SK-N-SH treated with all-trans-retinoic acid at 6 μM for 48 hours (cell line): Measurements from ENCODE around the gene ETV4.

Experiments used
- ARNTL ChIP-seq: fragments of 450-650 bp; formaldehyde crosslinking; IDR thresholded peaks from 2 replicates; pipeline ENCODE4 v1.5.0; 2020; ENCODE audit warnings: low read depth, mild to moderate bottlenecking, moderate library complexity, borderline replicate concordance
- BACH2 ChIP-seq: fragments of 250-450 bp; sonication (Bioruptor Pico); IDR thresholded peaks from 2 replicates; pipeline ENCODE4 v1.9.0; 2021; ENCODE audit warnings: mild to moderate bottlenecking, borderline replicate concordance
- GLIS3 ChIP-seq: fragments of 250-450 bp; sonication (Bioruptor Pico); IDR thresholded peaks from 2 replicates; pipeline ENCODE4 v1.5.0; 2020; ENCODE audit warnings: mild to moderate bottlenecking, moderate library complexity
- ISL1 ChIP-seq: fragments of 250-450 bp; sonication (Bioruptor Pico); IDR thresholded peaks from 2 replicates; pipeline ENCODE4 v2.1.2; 2022; ENCODE audit warnings: mild to moderate bottlenecking, moderate library complexity
- RARB ChIP-seq: fragments of 250-450 bp; sonication (Bioruptor Pico); IDR thresholded peaks from 2 replicates; pipeline ENCODE4 v1.8.0; 2021; ENCODE audit warnings: mild to moderate bottlenecking, moderate library complexity
- SNAI2 ChIP-seq: fragments of 250-450 bp; sonication (Bioruptor Pico); IDR thresholded peaks from 2 replicates; pipeline ENCODE4 v1.5.0; 2020; ENCODE audit warnings: mild to moderate bottlenecking, moderate library complexity
- TOX ChIP-seq: fragments of 250-450 bp; sonication (Bioruptor Pico); IDR thresholded peaks from 2 replicates; pipeline ENCODE4 v1.8.0; 2021; ENCODE audit warnings: mild to moderate bottlenecking, moderate library complexity, borderline replicate concordance
- ZC3H10 ChIP-seq: fragments of 250-450 bp; sonication (Bioruptor Pico); IDR thresholded peaks from 2 replicates; pipeline ENCODE4 v1.5.1; 2021; ENCODE audit warnings: mild to moderate bottlenecking, moderate library complexity
- ZFP3 ChIP-seq: fragments of 250-450 bp; sonication (Bioruptor Pico); IDR thresholded peaks from 2 replicates; pipeline ENCODE4 v1.5.0; 2020; ENCODE audit warnings: mild to moderate bottlenecking, moderate library complexity
- ZNF70 ChIP-seq: fragments of 450-650 bp; formaldehyde crosslinking; IDR thresholded peaks from 2 replicates; pipeline ENCODE4 v1.5.0; 2020; ENCODE audit warnings: mild to moderate bottlenecking, moderate library complexity
- TF ChIP-seq, protein P1 (sequence below): fragments of 250-450 bp; sonication (Bioruptor Pico); IDR thresholded peaks from 2 replicates; pipeline ENCODE4 v1.5.1; 2021; ENCODE audit warnings: mild to moderate bottlenecking, moderate library complexity
- TF ChIP-seq, protein P2 (sequence below): fragments of 250-450 bp; sonication (Bioruptor Pico); IDR thresholded peaks from 2 replicates; pipeline ENCODE4 v1.5.1; 2020; ENCODE audit warnings: low read depth, mild to moderate bottlenecking, moderate library complexity

DNA sequence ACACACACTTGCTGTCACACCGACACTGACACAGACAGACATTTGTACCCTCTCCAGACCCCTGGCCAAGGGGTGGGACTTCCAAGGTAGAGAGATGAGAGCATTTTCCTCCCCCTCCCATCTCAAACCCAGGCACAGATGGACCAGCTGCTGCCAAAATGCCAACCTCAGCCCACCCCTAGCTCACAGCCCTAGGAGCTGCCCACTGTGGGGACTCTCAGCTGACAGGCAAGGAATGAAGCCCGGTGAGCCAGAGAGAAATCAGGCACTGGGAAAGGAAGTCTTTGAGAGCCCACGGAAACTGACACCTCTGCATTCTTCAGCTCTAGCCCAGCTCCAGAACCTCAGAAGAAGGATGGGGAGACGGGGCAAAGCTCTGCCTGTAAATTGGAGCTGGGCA is 2.8 kb downstream of the ETV4 start:
- no peak for TF ChIP-seq BACH2 (CRISPR knock-in tag)
- no peak for TF ChIP-seq RARB (CRISPR knock-in tag)
- TF ChIP-seq GLIS3 (CRISPR knock-in tag): no peak
- TF ChIP-seq, protein P1, sequence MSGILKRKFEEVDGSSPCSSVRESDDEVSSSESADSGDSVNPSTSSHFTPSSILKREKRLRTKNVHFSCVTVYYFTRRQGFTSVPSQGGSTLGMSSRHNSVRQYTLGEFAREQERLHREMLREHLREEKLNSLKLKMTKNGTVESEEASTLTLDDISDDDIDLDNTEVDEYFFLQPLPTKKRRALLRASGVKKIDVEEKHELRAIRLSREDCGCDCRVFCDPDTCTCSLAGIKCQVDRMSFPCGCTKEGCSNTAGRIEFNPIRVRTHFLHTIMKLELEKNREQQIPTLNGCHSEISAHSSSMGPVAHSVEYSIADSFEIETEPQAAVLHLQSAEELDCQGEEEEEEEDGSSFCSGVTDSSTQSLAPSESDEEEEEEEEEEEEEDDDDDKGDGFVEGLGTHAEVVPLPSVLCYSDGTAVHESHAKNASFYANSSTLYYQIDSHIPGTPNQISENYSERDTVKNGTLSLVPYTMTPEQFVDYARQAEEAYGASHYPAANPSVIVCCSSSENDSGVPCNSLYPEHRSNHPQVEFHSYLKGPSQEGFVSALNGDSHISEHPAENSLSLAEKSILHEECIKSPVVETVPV: no peak
- TF ChIP-seq ZFP3: no peak
- TF ChIP-seq ARNTL (CRISPR knock-in tag): no peak
- TF ChIP-seq, protein P2, sequence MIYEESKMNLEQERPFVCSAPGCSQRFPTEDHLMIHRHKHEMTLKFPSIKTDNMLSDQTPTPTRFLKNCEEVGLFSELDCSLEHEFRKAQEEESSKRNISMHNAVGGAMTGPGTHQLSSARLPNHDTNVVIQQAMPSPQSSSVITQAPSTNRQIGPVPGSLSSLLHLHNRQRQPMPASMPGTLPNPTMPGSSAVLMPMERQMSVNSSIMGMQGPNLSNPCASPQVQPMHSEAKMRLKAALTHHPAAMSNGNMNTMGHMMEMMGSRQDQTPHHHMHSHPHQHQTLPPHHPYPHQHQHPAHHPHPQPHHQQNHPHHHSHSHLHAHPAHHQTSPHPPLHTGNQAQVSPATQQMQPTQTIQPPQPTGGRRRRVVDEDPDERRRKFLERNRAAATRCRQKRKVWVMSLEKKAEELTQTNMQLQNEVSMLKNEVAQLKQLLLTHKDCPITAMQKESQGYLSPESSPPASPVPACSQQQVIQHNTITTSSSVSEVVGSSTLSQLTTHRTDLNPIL (CRISPR knock-in tag): no peak
- TF ChIP-seq ZC3H10: no peak
- no peak for TF ChIP-seq SNAI2 (CRISPR knock-in tag)
- TF ChIP-seq ISL1 (CRISPR knock-in tag): no peak
- TF ChIP-seq ZNF70 (CRISPR knock-in tag): no peak
- no peak for TF ChIP-seq TOX (CRISPR knock-in tag)
